GM21786 (cell line): ENCODE results near the gene GJA4.

Experiments used
- ATAC-seq: cut with Tn5 transposase; IDR thresholded peaks from one replicate; pipeline ENCODE4 v1.9.1; 2021; ENCODE audit not compliant: unreplicated experiment

GJA4 gene

DNA sequence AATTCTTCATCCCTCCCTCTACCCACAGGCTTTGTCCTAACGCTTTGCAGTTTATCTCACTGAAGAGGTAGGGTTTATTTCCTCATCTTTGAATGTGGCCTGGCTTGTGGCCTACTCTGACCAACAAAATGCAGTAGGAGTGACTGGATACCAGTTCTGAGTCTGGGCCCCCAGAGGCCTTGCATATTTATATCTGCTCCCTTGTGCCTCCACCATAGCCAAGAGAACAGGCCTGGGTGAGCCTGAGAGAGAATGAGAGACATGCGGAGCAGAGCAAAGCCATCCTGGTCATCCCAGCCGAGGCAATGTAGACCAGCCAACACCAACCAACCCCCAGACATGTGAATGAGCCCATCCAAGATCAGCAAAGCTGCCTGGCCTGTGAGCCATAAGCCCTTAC, 36.5 kb downstream of the GJA4 start:
- no peak for ATAC-seq

DNA sequence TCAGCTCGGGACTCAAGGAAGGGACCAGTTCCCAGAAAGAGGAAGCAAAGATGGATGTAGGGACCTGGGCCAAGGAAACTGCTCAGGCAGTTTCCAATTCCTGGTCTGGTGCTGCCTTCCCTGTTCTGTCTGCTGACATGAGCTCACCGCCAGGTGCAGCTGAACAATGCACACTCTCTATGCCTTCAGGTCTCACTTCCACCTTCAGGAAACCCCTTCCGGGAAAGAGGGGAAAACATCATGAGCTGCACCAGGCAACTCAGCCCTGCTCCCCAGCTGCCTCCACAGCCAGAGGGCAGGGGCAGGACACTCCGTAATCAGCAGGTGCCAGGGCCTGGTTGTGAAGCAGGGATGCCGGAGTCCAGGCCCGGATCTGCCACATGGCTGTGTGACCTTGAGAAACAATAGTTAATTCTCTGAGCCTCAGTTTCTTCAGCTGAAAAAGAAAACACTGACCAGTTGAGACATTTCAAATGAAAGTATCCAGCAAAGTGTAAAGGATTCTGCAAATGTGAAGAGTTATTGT, 39.0 kb downstream of the GJA4 start:
- ATAC-seq, result no peak

DNA sequence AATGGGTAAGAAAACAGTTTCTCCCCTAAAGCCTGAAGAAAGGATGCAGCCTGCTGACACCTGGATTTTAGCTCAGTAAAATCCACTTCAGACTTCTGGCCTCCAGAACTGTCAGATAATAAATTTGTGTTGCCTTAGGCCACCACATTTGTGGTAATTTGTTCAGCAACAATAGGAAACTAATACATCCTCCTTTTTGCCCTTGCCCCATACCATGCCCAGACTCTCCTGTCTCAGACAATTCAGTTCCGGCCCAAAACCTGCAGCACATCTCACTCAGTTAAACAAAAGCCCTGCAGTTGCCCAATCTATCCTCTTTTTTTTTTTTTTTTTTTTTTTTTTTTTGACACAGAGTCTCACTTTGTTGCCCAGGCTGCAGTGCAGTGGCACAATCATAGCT, 40.9 kb downstream of the GJA4 start:
- no peak for ATAC-seq

- ATAC-seq, result no peak
These were observed 46.9 kb downstream of the GJA4 start for GRCh38 chr1:34839526-34840305.

DNA sequence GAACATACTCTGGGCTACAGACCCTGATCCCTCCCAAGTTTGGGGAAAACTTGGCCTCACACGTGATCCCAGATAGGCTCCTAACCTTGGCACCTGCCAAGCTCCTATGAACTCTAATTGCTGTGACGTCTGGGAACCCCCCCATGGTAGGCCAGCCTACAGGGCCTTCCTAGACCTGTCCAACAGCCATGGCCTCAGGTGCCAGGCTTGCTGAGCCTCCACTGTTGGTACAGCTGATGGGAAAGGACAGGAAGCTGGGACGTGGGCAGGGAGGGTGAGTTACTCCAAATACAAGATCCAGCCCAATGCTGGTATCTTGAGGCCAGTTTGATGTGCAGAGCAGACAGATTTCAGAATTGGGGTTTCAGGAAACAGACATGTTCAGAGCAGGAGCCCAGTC, 47.6 kb downstream of the GJA4 start:
- ATAC-seq, result no peak

- no peak for ATAC-seq
These were observed 49.3 kb downstream of the GJA4 start for GRCh38 chr1:34842073-34842472.

DNA sequence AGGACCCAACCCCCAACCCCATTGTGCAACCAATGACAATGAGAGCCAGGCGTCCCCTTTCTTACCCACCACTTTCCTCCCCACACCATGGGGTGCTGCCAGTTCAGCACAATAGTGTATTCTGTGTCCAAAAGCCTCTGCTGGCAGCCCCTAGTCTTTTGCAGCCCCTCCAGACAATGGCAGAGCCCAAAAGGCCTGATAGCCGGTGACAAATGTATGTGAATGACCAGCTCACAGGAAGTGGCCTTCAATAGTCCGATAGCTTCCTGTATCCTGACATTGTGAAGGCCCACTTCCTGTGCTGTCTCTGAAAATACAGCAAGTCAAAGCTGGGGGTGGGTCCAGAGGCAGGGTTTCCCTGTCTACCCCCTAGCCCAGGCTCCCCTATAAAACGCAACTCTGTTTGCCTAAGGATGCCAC, 50.2 kb downstream of the GJA4 start:
- no peak for ATAC-seq

GRCh38 chr1:34843392-34844251, 50.8 kb downstream of the GJA4 start:
- ATAC-seq, result no peak

DNA sequence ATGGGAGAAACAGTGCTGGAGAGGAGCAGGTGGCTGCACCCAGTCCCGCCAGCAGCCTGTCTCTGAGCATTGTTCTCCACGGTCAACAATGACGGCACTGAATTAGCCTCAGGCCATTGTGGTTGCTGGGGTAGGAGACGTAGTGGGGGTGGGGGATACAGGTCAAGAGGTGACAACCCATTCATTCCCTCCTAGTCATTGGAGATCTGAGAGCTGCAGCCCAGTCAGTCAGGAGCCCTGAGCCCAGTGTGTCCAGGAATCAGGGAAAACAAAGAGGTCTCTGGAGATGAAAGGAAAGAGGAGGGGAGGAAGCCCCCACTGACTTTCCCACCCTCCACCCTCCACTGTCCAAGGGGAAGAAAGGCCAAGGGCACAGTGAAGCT, 51.4 kb downstream of the GJA4 start:
- ATAC-seq, result no peak
